HFF-Myc (cell line): ENCODE measurements around the gene EEPD1.

ENCODE experiments used
- DNase-seq: peaks from one replicate; pipeline ENCODE4 v3.0.0-alpha.2; 2011; ENCODE audit warnings: low read depth; ENCODE audit errors: extremely low read depth
- H3K4me3 ChIP-seq: replicated peaks from 2 replicates; pipeline ENCODE4 v1.5.1; 2011; ENCODE audit warnings: low read depth, mild to moderate bottlenecking, control low read depth, low read length
- CTCF ChIP-seq: IDR thresholded peaks from 2 replicates; pipeline ENCODE4 v1.5.1; 2012; ENCODE audit warnings: mild to moderate bottlenecking, low read depth, low read length, control low read depth; ENCODE audit errors: missing control alignments

Gene EEPD1

DNA sequence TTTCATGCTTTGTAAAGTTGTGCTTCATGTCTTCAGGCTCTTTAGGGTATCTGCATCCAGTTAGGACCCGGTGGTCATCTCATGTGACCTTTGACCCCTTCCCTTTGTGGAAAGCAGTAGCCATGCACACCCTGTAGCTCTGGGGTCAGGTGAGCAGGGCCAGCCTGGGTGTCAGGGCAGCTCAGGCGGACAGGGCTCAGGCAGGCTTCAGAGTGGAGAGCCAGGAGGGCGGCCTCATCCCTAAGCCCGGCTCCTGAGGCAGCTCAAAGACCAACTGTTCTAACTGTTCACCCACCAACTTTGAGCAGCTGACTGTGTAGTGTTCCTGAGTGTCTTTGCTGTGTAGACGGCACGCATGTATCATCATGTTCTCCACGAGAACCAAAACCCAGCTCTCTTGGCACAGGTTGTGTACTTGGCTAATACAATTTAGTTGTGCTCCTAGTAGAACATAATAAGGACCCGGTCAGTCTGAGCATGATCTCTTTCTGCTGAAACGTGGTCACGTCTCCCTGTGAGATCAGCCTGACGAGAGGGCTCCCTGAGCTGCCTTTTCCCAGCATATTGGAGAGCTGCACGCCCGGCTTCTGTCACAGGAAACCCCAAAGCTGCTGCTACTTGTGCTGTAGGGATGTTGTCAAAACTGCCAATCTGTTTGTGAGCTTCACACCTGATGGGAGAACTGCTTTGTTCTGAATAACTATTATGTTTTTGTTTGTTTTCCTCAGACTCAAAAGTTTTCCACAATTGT lies 30.0 kb downstream of the EEPD1 start:
- no peak for DNase-seq
- TF ChIP-seq CTCF: no peak

DNA sequence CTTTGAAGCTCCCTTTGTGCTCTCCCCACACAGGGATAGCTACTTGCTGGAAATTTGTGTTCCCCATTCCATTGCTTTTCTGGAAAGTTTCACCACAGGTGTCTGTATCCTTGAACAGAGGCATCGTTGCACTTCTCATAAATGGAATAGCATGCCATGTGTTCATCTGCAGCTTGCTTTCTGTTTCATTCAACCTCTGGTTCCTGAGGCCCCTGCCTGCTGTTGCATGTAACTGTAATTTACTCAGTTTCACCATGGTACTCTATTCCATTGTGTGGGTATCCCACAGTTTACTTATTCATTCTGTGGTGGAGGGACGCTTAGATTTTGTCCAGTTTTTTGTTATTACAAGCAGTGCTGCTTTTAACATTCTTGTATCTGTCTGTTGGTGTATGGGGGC lies 32.0 kb downstream of the EEPD1 start:
- H3K4me3 ChIP-seq: no peak overlapping the region
- no peak for DNase-seq
- no peak for TF ChIP-seq CTCF

More for the DNA sequence above, 30.0 kb downstream of the EEPD1 start:
- no peak overlapping the region for H3K4me3 ChIP-seq

DNA sequence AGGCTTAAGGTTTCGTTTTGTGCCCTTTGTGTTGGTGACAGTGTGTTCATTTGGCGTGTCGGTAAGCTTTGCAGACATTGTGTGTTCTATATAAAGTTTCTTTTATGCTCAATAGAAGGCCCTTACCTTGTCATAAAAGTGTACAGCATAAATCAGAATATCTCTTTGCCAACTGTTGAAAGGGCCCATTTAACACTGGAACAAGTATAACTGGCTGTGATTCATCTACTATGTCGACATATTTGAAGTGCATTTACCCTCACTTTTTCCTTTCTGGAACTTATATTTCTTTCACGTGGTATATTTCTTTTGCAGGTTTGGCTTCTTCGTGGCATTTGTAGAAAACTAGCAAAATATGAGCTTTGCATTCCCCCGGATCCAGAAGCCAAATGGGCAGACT lies 32.7 kb downstream of the EEPD1 start:
- DNase-seq: no peak
- H3K4me3 ChIP-seq: no peak overlapping the region
- TF ChIP-seq CTCF: no peak

- TF ChIP-seq CTCF: no peak
- DNase-seq: no peak
- no peak overlapping the region for H3K4me3 ChIP-seq
Observed at GRCh38 chr7:36186359-36187121, 33.5 kb downstream of the EEPD1 start.

DNA sequence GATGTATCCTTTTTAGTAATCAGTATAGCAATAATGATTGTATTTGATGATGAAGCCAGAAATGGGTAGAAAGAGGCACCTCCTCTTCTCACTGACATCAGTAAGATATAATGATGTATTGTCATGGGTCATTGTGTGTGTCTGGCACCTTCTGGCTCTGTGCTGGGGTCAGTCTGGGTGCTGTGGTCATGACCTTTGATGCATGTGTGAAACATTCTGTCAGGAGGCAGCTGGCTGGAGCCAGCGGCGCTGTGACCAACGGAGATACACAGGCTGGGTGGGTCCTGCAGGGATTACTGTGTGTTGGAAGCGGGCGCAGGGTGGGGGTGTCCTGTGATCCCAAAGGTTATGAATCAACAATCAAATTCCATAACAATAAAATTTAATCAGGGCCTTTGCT lies 35.2 kb downstream of the EEPD1 start:
- H3K4me3 ChIP-seq: no peak overlapping the region
- no peak for DNase-seq
- no peak for TF ChIP-seq CTCF

DNA sequence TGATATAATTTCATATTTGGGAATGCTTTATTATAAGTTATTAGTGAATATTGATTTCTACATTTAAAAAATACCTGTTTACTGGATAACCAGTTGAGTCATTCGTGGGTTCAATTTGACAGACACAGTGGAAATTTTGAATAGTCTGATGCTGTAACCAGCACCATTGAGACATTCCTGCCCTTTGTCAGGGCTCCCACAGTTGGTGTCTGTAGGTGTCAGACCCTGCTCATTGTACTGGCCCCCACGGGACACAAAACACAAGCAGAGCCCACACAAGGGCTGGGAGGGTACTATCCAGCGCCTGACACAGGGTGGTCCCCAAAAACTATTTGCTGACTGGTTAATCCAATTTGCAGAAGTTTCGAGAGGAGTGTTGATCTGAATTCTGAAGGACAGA lies 35.9 kb downstream of the EEPD1 start:
- no peak for DNase-seq
- H3K4me3 ChIP-seq: no peak overlapping the region

More for the DNA sequence above, 35.9 kb downstream of the EEPD1 start:
- no peak for TF ChIP-seq CTCF
